Tibial artery (tissue), 4 donors: Measurements from ENCODE around the gene GALK2.
"Not testable (repeated sequence)": the region's sequence is repeated elsewhere in the genome, so short reads cannot be mapped to it uniquely, and the experiment has no call there.

Source experiments
- DNase-seq, 2 donors: peaks; one replicate each; pipeline ENCODE4 v3.0.0-alpha.2; 2019
- H3K27ac ChIP-seq, 2 donors: fragments of 200-600 bp; sonication (generic) in 1 of 2; 1 replicate in 1 of 2; 2 replicates in 1 of 2; pipeline ENCODE4 v1.5.1; 2018 to 2019; ENCODE audit warnings: mild to moderate bottlenecking in 1 of 2
- H3K27me3 ChIP-seq, 2 donors: fragments of 200-600 bp; sonication (generic) in 1 of 2; one replicate each; pipeline versions ENCODE4 v1.5.1 to v1.6.0; 2016 to 2019
- H3K36me3 ChIP-seq, 3 donors: fragments of 200-600 bp; sonication (generic) in 2 of 3; one replicate each; pipeline ENCODE4 v1.5.1; 2016 to 2019; ENCODE audit warnings: mild to moderate bottlenecking in 2 of 3
- H3K4me1 ChIP-seq, 4 donors: fragments of 200-600 bp; sonication (generic) in 2 of 4; 1 replicate in 3 of 4; 2 replicates in 1 of 4; pipeline ENCODE4 v1.5.1; 2016 to 2019
- H3K4me3 ChIP-seq, 2 donors: fragments of 200-600 bp; sonication (generic) in 1 of 2; 1 replicate in 1 of 2; 2 replicates in 1 of 2; pipeline ENCODE4 v1.5.1; 2018 to 2019; ENCODE audit warnings: mild to moderate bottlenecking in 2 of 2
- H3K9me3 ChIP-seq, 3 donors: fragments of 200-600 bp; sonication (generic) in 1 of 3; one replicate each; pipeline ENCODE4 v1.5.1; 2016 to 2019
- intact Hi-C: fragments of 100-400 bp; cut with DNase I; formaldehyde crosslinking; loops from one replicate; pipeline ENCODE4 v1.15.0; 2023; ENCODE audit warnings: low total_unique reads
- TF ChIP-seq, protein P1 (sequence below), 2 experiments: fragments of 200-600 bp in 1 of 2; fragments of 450-650 bp in 1 of 2; IDR thresholded peaks; one replicate each; pipeline ENCODE4 v1.5.1; 2017 to 2019; ENCODE audit warnings: antibody characterized with exemption in 2 of 2, mild to moderate bottlenecking in 1 of 2, moderate library complexity in 1 of 2

Gene GALK2

DNA sequence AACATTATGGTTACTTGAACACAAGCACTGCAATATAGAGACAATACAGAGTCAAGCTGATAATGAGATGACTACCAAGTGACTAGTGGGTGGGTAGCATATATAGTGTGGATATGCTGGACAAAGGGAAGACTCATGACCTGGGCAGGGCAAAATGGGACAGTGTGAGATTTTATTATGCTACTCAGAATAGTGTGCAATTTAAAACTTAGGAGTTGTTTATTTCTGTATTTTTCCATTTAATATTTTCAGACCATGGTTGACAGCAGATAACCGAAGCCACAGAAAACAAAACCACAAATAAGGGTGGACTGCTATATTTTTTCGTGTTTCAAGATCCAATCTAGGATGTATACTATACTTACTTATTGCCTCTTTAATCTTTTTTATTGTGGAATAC is 19.6 kb downstream of the GALK2 start:
- no peak for DNase-seq
- H3K27me3 ChIP-seq = no peaks in the 10 kb centered on the region
- peaks cover 0 to 4% (median 0%) of the 10 kb centered on the region in 3 donors for H3K36me3 ChIP-seq
- H3K4me1 ChIP-seq = no peaks in the 10 kb centered on the region
- no peaks in the 10 kb centered on the region for H3K9me3 ChIP-seq
- H3K27ac ChIP-seq = no peak overlapping the region
- intact Hi-C loops = no loop called here
- no peak overlapping the region for H3K4me3 ChIP-seq
- TF ChIP-seq, protein P1, sequence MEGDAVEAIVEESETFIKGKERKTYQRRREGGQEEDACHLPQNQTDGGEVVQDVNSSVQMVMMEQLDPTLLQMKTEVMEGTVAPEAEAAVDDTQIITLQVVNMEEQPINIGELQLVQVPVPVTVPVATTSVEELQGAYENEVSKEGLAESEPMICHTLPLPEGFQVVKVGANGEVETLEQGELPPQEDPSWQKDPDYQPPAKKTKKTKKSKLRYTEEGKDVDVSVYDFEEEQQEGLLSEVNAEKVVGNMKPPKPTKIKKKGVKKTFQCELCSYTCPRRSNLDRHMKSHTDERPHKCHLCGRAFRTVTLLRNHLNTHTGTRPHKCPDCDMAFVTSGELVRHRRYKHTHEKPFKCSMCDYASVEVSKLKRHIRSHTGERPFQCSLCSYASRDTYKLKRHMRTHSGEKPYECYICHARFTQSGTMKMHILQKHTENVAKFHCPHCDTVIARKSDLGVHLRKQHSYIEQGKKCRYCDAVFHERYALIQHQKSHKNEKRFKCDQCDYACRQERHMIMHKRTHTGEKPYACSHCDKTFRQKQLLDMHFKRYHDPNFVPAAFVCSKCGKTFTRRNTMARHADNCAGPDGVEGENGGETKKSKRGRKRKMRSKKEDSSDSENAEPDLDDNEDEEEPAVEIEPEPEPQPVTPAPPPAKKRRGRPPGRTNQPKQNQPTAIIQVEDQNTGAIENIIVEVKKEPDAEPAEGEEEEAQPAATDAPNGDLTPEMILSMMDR (IDR thresholded peaks at IDR 0.05) = no peak

DNA sequence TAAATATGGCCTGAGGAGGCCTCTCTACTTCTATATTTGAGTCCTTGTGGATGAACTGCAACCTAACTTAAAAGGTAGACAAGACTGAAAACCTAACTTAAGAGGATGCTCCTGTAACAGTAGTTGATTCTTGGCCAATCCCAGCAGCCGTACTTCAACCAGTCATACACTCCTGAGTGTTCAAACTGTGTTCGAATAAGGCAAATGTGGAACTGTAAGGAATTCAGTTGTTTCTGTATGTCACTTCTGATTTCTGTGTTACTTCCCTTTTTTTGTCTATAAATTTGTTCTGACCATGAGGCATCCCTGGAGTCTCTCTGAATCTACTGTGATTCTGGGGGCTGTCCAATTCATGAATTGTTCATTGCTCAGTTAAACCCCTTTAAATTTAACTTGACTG is 20.5 kb downstream of the GALK2 start:
- no peak for DNase-seq
- TF ChIP-seq, protein P1 (IDR thresholded peaks at IDR 0.05) = no peak
- no peaks in the 10 kb centered on the region for H3K27me3 ChIP-seq
- H3K4me3 ChIP-seq = no peak overlapping the region
- no peaks in the 10 kb centered on the region for H3K9me3 ChIP-seq
- intact Hi-C loops = no loop called here
- no peaks in the 10 kb centered on the region for H3K4me1 ChIP-seq
- no peak overlapping the region for H3K27ac ChIP-seq
- H3K36me3 ChIP-seq = no peaks in the 10 kb centered on the region

DNA sequence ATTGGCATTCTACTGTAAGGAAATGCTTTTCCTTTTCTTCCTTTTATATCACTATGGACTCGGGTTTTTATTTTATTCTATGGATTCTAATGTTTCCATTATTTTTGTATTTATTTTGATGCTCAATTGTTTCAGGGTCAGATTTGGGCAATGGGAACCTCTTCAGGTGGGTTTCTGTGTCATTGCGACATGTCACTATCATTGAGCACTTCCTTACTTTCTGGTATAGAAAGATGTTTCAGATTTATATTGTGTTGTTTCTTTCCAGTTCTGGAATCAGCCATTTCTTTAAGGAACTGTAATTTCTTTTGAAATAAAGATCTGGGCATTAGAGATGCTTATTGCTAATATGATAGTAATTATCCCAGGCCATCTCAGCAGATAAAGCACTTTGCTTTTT is 21.8 kb downstream of the GALK2 start:
- no peak overlapping the region for H3K27ac ChIP-seq
- intact Hi-C loops = no loop called here
- no peaks in the 10 kb centered on the region for H3K4me1 ChIP-seq
- DNase-seq = no peak
- no peaks in the 10 kb centered on the region for H3K9me3 ChIP-seq
- TF ChIP-seq, protein P1 (IDR thresholded peaks at IDR 0.05) = no peak
- H3K27me3 ChIP-seq = no peaks in the 10 kb centered on the region
- no peaks in the 10 kb centered on the region for H3K36me3 ChIP-seq
- H3K4me3 ChIP-seq = no peak overlapping the region

GRCh38 chr15:49196856-49197255 is 26.8 kb downstream of the GALK2 start:
- H3K4me3 ChIP-seq = no peak overlapping the region
- peaks cover 0 to 16% (median 4%) of the 10 kb centered on the region in 4 donors for H3K4me1 ChIP-seq
- no peaks in the 10 kb centered on the region for H3K9me3 ChIP-seq
- intact Hi-C loops = no loop called here
- TF ChIP-seq, protein P1 (IDR thresholded peaks at IDR 0.05) = no peak
- peaks cover 0 to 3% (median 0%) of the 10 kb centered on the region in 3 donors for H3K36me3 ChIP-seq
- H3K27me3 ChIP-seq = no peaks in the 10 kb centered on the region
- no peak for DNase-seq
- H3K27ac ChIP-seq = no peak overlapping the region

- TF ChIP-seq, protein P1 (IDR thresholded peaks at IDR 0.05) = no peak
- Histone ChIP-seq H3K4me1 (peaks cover 0 to 16% (median 4%) of the 10 kb centered on the region in 4 donors), H3K4me3 (no peak overlapping the region), H3K27me3 (no peaks in the 10 kb centered on the region), H3K27ac (no peak overlapping the region), H3K9me3 (no peaks in the 10 kb centered on the region), H3K36me3 (peaks cover 0 to 21% (median 16%) of the 10 kb centered on the region in 3 donors)
- DNase-seq = no peak
- intact Hi-C loops = no loop called here
These were observed 29.6 kb downstream of the GALK2 start for GRCh38 chr15:49199666-49200065.

DNA sequence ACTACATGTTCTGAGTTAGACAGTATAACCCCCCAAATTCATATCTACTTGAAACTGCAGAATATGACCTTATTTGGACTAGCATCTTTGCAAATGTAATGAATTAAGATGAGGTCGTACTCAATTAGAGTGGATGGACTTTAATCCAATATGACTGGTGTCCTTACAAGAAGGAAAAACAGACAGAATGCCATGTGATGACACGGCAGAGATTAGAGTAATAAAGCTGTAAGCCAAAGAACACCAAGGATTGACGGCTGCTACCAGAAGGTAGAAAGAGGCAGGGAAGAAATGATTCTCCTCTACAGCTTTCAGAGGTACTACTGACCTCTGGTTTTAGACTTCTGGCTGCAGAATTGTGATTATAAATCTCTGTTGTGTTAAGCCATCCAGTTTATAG is 30.3 kb downstream of the GALK2 start:
- H3K4me3 ChIP-seq = no peak overlapping the region
- H3K9me3 ChIP-seq = no peaks in the 10 kb centered on the region
- H3K36me3 ChIP-seq = peaks cover 0 to 21% (median 16%) of the 10 kb centered on the region in 3 donors
- TF ChIP-seq, protein P1 (IDR thresholded peaks at IDR 0.05) = no peak
- no peak overlapping the region for H3K27ac ChIP-seq
- H3K27me3 ChIP-seq = no peaks in the 10 kb centered on the region
- intact Hi-C loops = no loop called here
- DNase-seq = no peak
- peaks cover 0 to 16% (median 4%) of the 10 kb centered on the region in 4 donors for H3K4me1 ChIP-seq

DNA sequence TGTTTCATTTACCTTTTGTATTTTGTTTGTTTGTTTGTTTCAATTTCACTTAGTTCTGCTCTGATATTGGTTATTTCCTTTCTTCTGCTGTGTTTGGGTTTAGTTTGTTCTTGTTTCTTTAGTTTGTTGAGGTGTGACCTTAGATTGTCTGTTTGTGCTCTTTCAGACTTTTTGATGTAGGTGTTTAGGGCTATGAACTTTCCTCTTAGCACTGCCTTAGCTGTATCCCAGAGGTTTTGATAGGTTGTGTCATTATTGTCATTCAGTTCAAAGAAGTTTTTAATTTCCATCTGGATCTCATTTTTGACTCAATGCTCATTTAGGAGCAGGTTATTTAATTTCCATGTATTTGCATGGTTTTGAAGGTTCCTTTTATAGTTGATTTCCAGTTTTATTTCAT is 38.1 kb downstream of the GALK2 start:
- H3K4me3 ChIP-seq, H3K27ac ChIP-seq, DNase-seq, H3K4me1 ChIP-seq, H3K9me3 ChIP-seq, H3K27me3 ChIP-seq, intact Hi-C loops: not testable (repeated sequence)
- H3K36me3 ChIP-seq = peaks cover 0 to 18% (median 15%) of the 10 kb centered on the region in 3 donors
